HepG2 (cell line): ENCODE data around the gene CYB5A. TPM values are rescaled to one million over a fixed set of nuclear protein-coding genes. Genes with fewer than 3 reads are reported as not detected.

Source experiments
- ARNT2 ChIP-seq: sonication (generic); formaldehyde crosslinking; IDR thresholded peaks from 2 replicates; pipeline ENCODE4 v1.8.0; 2022; ENCODE audit warnings: mild to moderate bottlenecking, low read depth, missing genetic modification reagents, moderate library complexity
- DNMT1 ChIP-seq: sonication (generic); formaldehyde crosslinking; IDR thresholded peaks from 2 replicates; pipeline ENCODE4 v1.5.1; 2020; ENCODE audit warnings: mild to moderate bottlenecking, missing genetic modification reagents
- HDAC1 ChIP-seq: sonication (generic); formaldehyde crosslinking; IDR thresholded peaks from 2 replicates; pipeline ENCODE4 v1.5.1; 2020; ENCODE audit warnings: mild to moderate bottlenecking, missing genetic modification reagents
- HMGXB4 ChIP-seq, 2 experiments: sonication (generic) in 1 of 2; formaldehyde crosslinking in 1 of 2; IDR thresholded peaks; 2 replicates each; pipeline versions ENCODE4 v1.4.0 to v1.6.1; 2018 to 2020; ENCODE audit warnings: missing genetic modification reagents in 2 of 2, borderline replicate concordance in 1 of 2, low read depth in 1 of 2, mild to moderate bottlenecking in 1 of 2, missing biosample characterization in 1 of 2
- IRX3 ChIP-seq: sonication (generic); formaldehyde crosslinking; IDR thresholded peaks from 2 replicates; pipeline ENCODE4 v1.8.1; 2023; ENCODE audit warnings: mild to moderate bottlenecking, low read depth, missing genetic modification reagents, borderline replicate concordance
- KDM3A ChIP-seq: IDR thresholded peaks from 2 replicates; pipeline ENCODE4 v1.6.1; 2018; ENCODE audit warnings: low read depth, missing compliant biosample characterization
- LRRFIP1 ChIP-seq: sonication (generic); formaldehyde crosslinking; conservative IDR thresholded peaks from 2 replicates; pipeline ENCODE4 v1.4.0; 2020; ENCODE audit warnings: missing genetic modification reagents
- PAF1 ChIP-seq: IDR thresholded peaks from 2 replicates; pipeline ENCODE4 v1.6.1; 2016; ENCODE audit warnings: missing genetic modification reagents, missing compliant biosample characterization
- RCOR2 ChIP-seq: IDR thresholded peaks from 2 replicates; pipeline ENCODE4 v1.6.1; 2016; ENCODE audit warnings: missing biosample characterization, missing genetic modification reagents
- REXO4 ChIP-seq: sonication (generic); formaldehyde crosslinking; IDR thresholded peaks from 2 replicates; pipeline ENCODE4 v1.8.0; 2022; ENCODE audit warnings: missing genetic modification reagents, mild to moderate bottlenecking, borderline replicate concordance
- SMARCC2 ChIP-seq: fragments of 450-650 bp; IDR thresholded peaks from 2 replicates; pipeline ENCODE4 v1.6.1; 2017; ENCODE audit warnings: antibody characterized with exemption, mild to moderate bottlenecking
- SMYD3 ChIP-seq: sonication (generic); formaldehyde crosslinking; IDR thresholded peaks from 2 replicates; pipeline ENCODE4 v1.8.1; 2023; ENCODE audit warnings: mild to moderate bottlenecking, missing genetic modification reagents
- TAF15 ChIP-seq: fragments of 200-400 bp; formaldehyde crosslinking; IDR thresholded peaks from one replicate; pipeline ENCODE4 v1.6.1; 2018; ENCODE audit warnings: mild to moderate bottlenecking, low read depth, low read length; ENCODE audit not compliant: poor library complexity, severe bottlenecking
- TIGD3 ChIP-seq: sonication (generic); formaldehyde crosslinking; IDR thresholded peaks from 2 replicates; pipeline ENCODE4 v1.5.1; 2020; ENCODE audit warnings: mild to moderate bottlenecking, missing genetic modification reagents, borderline replicate concordance
- YEATS2 ChIP-seq: sonication (generic); formaldehyde crosslinking; IDR thresholded peaks from 2 replicates; pipeline ENCODE4 v1.4.0; 2020; ENCODE audit warnings: missing genetic modification reagents, borderline replicate concordance
- ZNF124 ChIP-seq: sonication (generic); formaldehyde crosslinking; IDR thresholded peaks from 2 replicates; pipeline ENCODE4 v1.4.0; 2020; ENCODE audit warnings: missing genetic modification reagents
- ZNF225 ChIP-seq: sonication (generic); formaldehyde crosslinking; IDR thresholded peaks from 2 replicates; pipeline ENCODE4 v1.4.0; 2020; ENCODE audit warnings: mild to moderate bottlenecking, missing genetic modification reagents
- ZNF335 ChIP-seq: sonication (generic); formaldehyde crosslinking; IDR thresholded peaks from 2 replicates; pipeline ENCODE4 v1.4.0; 2020; ENCODE audit warnings: missing genetic modification reagents
- ZNF414 ChIP-seq: sonication (generic); formaldehyde crosslinking; IDR thresholded peaks from 2 replicates; pipeline ENCODE4 v1.5.0; 2020; ENCODE audit warnings: missing genetic modification reagents
- ZNF451 ChIP-seq: sonication (generic); formaldehyde crosslinking; IDR thresholded peaks from 2 replicates; pipeline ENCODE4 v1.5.0; 2020; ENCODE audit warnings: mild to moderate bottlenecking, missing genetic modification reagents
- ZNF629 ChIP-seq: sonication (generic); formaldehyde crosslinking; conservative IDR thresholded peaks from 2 replicates; pipeline ENCODE4 v1.5.0; 2020; ENCODE audit warnings: missing genetic modification reagents
- ZNF746 ChIP-seq: sonication (generic); formaldehyde crosslinking; IDR thresholded peaks from 2 replicates; pipeline ENCODE4 v1.8.0; 2022; ENCODE audit warnings: mild to moderate bottlenecking, missing genetic modification reagents
- ZNF788 ChIP-seq: sonication (generic); formaldehyde crosslinking; IDR thresholded peaks from 2 replicates; pipeline ENCODE4 v1.5.0; 2020; ENCODE audit warnings: mild to moderate bottlenecking, missing genetic modification reagents, borderline replicate concordance
- ZNF850 ChIP-seq: sonication (generic); formaldehyde crosslinking; conservative IDR thresholded peaks from 2 replicates; pipeline ENCODE4 v1.9.0; 2021; ENCODE audit warnings: mild to moderate bottlenecking, missing genetic modification reagents
- ZZZ3 ChIP-seq: sonication (generic); formaldehyde crosslinking; IDR thresholded peaks from 2 replicates; pipeline ENCODE4 v1.4.0; 2020; ENCODE audit warnings: missing genetic modification reagents, mild to moderate bottlenecking, borderline replicate concordance
- polyA plus RNA-seq, 8 experiments: library from polyadenylated mRNA; depleted of rRNA in 3 of 8; stranded (reverse) in 7 of 8; unstranded in 1 of 8; fragments of >200 nt; fragmentation: Illumina TruSeq in 4 of 8; extraction: Trizol in 4 of 8; gene quantifications; 2 replicates each; pipeline versions ENCODE4 v1.2.1 to v1.2.3, GENCODE V29; 2011 to 2016; ENCODE audit warnings: low read depth in 4 of 8, missing spikeins in 1 of 8, mixed read lengths in 1 of 8; ENCODE audit not compliant: insufficient read depth in 1 of 8
- total RNA-seq, 5 experiments: library from RNA; depleted of rRNA; stranded (reverse); fragments of >200 nt; fragmentation: Illumina TruSeq; extraction: Trizol; gene quantifications; 2 replicates each; pipeline ENCODE4 v1.2.3, GENCODE V29; 2016; ENCODE audit warnings: low read depth in 1 of 5

The CYB5A gene
- total and polyA plus RNA-seq, 2 of the 13 experiments (the other 11 are each of a cell fraction or from before 2014, with no cell fraction given) = 215 to 356 TPM

- TF ChIP-seq DNMT1 (CRISPR knock-in tag) (no peak), ZNF124 (CRISPR knock-in tag) (no peak), ZNF451 (CRISPR knock-in tag) (no peak), RCOR2 (CRISPR knock-in tag) (0 out of 2 replicates have a peak, but pooled peaks have one; percentile 43), ARNT2 (CRISPR knock-in tag) (no peak), IRX3 (no peak), ZNF850 (no peak), ZZZ3 (CRISPR knock-in tag) (no peak), ZNF629 (CRISPR knock-in tag) (no peak), ZNF335 (CRISPR knock-in tag) (no peak), ZNF746 (no peak), LRRFIP1 (CRISPR knock-in tag) (no peak), TAF15 (no peak), YEATS2 (CRISPR knock-in tag) (peak; percentile 8; the same call in 1 of the 2 replicates), HMGXB4 (CRISPR knock-in tag; IDR thresholded peaks at IDR 0.05; ENCODE audit: borderline replicate concordance in 1 of 2, low read depth in 1 of 2) (no peak), ZNF788 (CRISPR knock-in tag) (no peak), KDM3A (CRISPR knock-in tag) (no peak), PAF1 (CRISPR knock-in tag) (no peak), REXO4 (CRISPR knock-in tag) (no peak), SMYD3 (CRISPR knock-in tag) (no peak), SMARCC2 (no peak), ZNF225 (no peak), HDAC1 (peak; percentile 36; the same call in 1 of the 2 replicates), ZNF414 (CRISPR knock-in tag) (peak; percentile 39; the same call in 1 of the 2 replicates), TIGD3 (CRISPR knock-in tag) (no peak)
Measured at GRCh38 chr18:74225193-74225840, 66.4 kb downstream of the CYB5A start (continued).
